ENCODE measurements around the gene WDR90. TPM values are rescaled to one million over a fixed set of nuclear protein-coding genes. Genes with fewer than 3 reads are reported as not detected.

Gene WDR90
- total and polyA plus RNA-seq, 2 of the 13 experiments (the other 11 are each of a cell fraction or from before 2014, with no cell fraction given): 14.9 to 28.9 TPM

- TF ChIP-seq ZNF678 (CRISPR knock-in tag; IDR thresholded peaks at IDR 0.05): no peak
- TF ChIP-seq TAF1 (CRISPR knock-in tag; IDR thresholded peaks at IDR 0.05): no peak
- TF ChIP-seq PRDM10 (CRISPR knock-in tag; IDR thresholded peaks at IDR 0.05; ENCODE audit: low read depth): no peak
- no peak for TF ChIP-seq MAFF (IDR thresholded peaks at IDR 0.05; ENCODE audit: low read depth, low read length)
- peak in 1 of 2 experiments; percentile 32; a peak in 2 of 4 replicates for TF ChIP-seq POLR2A (IDR thresholded peaks at IDR 0.05; ENCODE audit: insufficient read depth in 1 of 2, low read depth in 2 of 2, low read length in 2 of 2)
- no peak for TF ChIP-seq MAZ (IDR thresholded peaks at IDR 0.05; ENCODE audit: borderline replicate concordance, low read depth, low read length)
- TF ChIP-seq MAZ (CRISPR knock-in tag; IDR thresholded peaks at IDR 0.05; ENCODE audit: low read depth): no peak
- no peak for TF ChIP-seq PAF1 (CRISPR knock-in tag; IDR thresholded peaks at IDR 0.05)
- TF ChIP-seq ARID5B (CRISPR knock-in tag; IDR thresholded peaks at IDR 0.05): no peak
- no peak for TF ChIP-seq NR2F2 (IDR thresholded peaks at IDR 0.05; ENCODE audit: borderline replicate concordance, low read depth)
- no peak for TF ChIP-seq ZNF276 (CRISPR knock-in tag; IDR thresholded peaks at IDR 0.05; ENCODE audit: low read depth)
- no peak for TF ChIP-seq ZC3H13 (CRISPR knock-in tag; IDR thresholded peaks at IDR 0.05)
- no peak for TF ChIP-seq ZNF775 (CRISPR knock-in tag; IDR thresholded peaks at IDR 0.05; ENCODE audit: borderline replicate concordance)
- no peak for TF ChIP-seq ARHGAP35 (CRISPR knock-in tag; IDR thresholded peaks at IDR 0.05; ENCODE audit: borderline replicate concordance)
- no peak for TF ChIP-seq DMTF1 (CRISPR knock-in tag; IDR thresholded peaks at IDR 0.05)
Measured at GRCh38 chr16:674214-674881, 25.2 kb downstream of the WDR90 start (continued).
